ENCODE results near the gene EPB41L1.

The EPB41L1 gene

GRCh38 chr20:36259177-36260061 is 104.9 kb downstream of the EPB41L1 start:
- Mint-ChIP-seq H3K9me3 (no peaks in the 10 kb centered on the region), H3K36me3 (ENCODE audit: low read depth) (peaks cover 27% of the 10 kb centered on the region), H3K4me3 (no peak overlapping the region), H3K4me1 (ENCODE audit: low read depth) (no peaks in the 10 kb centered on the region), H3K27ac (no peak overlapping the region), H3K27me3 (no peaks in the 10 kb centered on the region)

- no peaks in the 10 kb centered on the region for H3K27me3 Mint-ChIP-seq
- peaks cover 20% of the 10 kb centered on the region for H3K36me3 Mint-ChIP-seq (ENCODE audit: low read depth)
- no peak overlapping the region for H3K27ac Mint-ChIP-seq
- H3K4me3 Mint-ChIP-seq, result no peak overlapping the region
- H3K9me3 Mint-ChIP-seq, result no peaks in the 10 kb centered on the region
- H3K4me1 Mint-ChIP-seq (ENCODE audit: low read depth), result no peaks in the 10 kb centered on the region
Measured at GRCh38 chr20:36260316-36260715, 105.8 kb downstream of the EPB41L1 start.

- no peak overlapping the region for H3K27ac Mint-ChIP-seq
- H3K4me1 Mint-ChIP-seq (ENCODE audit: low read depth), result no peaks in the 10 kb centered on the region
- H3K4me3 Mint-ChIP-seq, result no peak overlapping the region
- H3K27me3 Mint-ChIP-seq, result no peaks in the 10 kb centered on the region
- no peaks in the 10 kb centered on the region for H3K9me3 Mint-ChIP-seq
- peaks cover 8% of the 10 kb centered on the region for H3K36me3 Mint-ChIP-seq (ENCODE audit: low read depth)
Measured at GRCh38 chr20:36261389-36262105, 107.0 kb downstream of the EPB41L1 start.

GRCh38 chr20:36262440-36262839 is 107.9 kb downstream of the EPB41L1 start:
- Mint-ChIP-seq H3K36me3 (ENCODE audit: low read depth) (no peaks in the 10 kb centered on the region), H3K27me3 (no peaks in the 10 kb centered on the region), H3K27ac (no peak overlapping the region), H3K9me3 (no peaks in the 10 kb centered on the region), H3K4me1 (ENCODE audit: low read depth) (no peaks in the 10 kb centered on the region), H3K4me3 (no peak overlapping the region)

GRCh38 chr20:36264426-36265246 is 110.1 kb downstream of the EPB41L1 start:
- no peaks in the 10 kb centered on the region for H3K4me1 Mint-ChIP-seq (ENCODE audit: low read depth)
- H3K4me3 Mint-ChIP-seq, result no peak overlapping the region
- no peak overlapping the region for H3K27ac Mint-ChIP-seq
- H3K27me3 Mint-ChIP-seq, result no peaks in the 10 kb centered on the region
- no peaks in the 10 kb centered on the region for H3K9me3 Mint-ChIP-seq
- no peaks in the 10 kb centered on the region for H3K36me3 Mint-ChIP-seq (ENCODE audit: low read depth)

- no peak overlapping the region for H3K4me3 Mint-ChIP-seq
- no peaks in the 10 kb centered on the region for H3K27me3 Mint-ChIP-seq
Measured at GRCh38 chr20:36266189-36266588, 111.6 kb downstream of the EPB41L1 start.

GRCh38 chr20:36267605-36268381 is 113.3 kb downstream of the EPB41L1 start:
- no peaks in the 10 kb centered on the region for H3K9me3 Mint-ChIP-seq

More at GRCh38 chr20:36266189-36266588, 111.6 kb downstream of the EPB41L1 start:
- Mint-ChIP-seq H3K36me3 (ENCODE audit: low read depth) (no peaks in the 10 kb centered on the region), H3K9me3 (no peaks in the 10 kb centered on the region), H3K27ac (no peak overlapping the region), H3K4me1 (ENCODE audit: low read depth) (no peaks in the 10 kb centered on the region)

GRCh38 chr20:36268440-36269342 is 114.2 kb downstream of the EPB41L1 start:
- Mint-ChIP-seq H3K9me3 (no peaks in the 10 kb centered on the region), H3K27me3 (peaks cover 3% of the 10 kb centered on the region), H3K4me1 (ENCODE audit: low read depth) (no peaks in the 10 kb centered on the region), H3K4me3 (no peak overlapping the region), H3K36me3 (ENCODE audit: low read depth) (no peaks in the 10 kb centered on the region), H3K27ac (no peak overlapping the region)

More at GRCh38 chr20:36267605-36268381, 113.3 kb downstream of the EPB41L1 start:
- Mint-ChIP-seq H3K27me3 (no peaks in the 10 kb centered on the region), H3K27ac (no peak overlapping the region), H3K36me3 (ENCODE audit: low read depth) (no peaks in the 10 kb centered on the region), H3K4me1 (ENCODE audit: low read depth) (no peaks in the 10 kb centered on the region), H3K4me3 (no peak overlapping the region)

GRCh38 chr20:36269507-36269906 is 115.0 kb downstream of the EPB41L1 start:
- Mint-ChIP-seq H3K36me3 (ENCODE audit: low read depth) (no peaks in the 10 kb centered on the region), H3K9me3 (no peaks in the 10 kb centered on the region), H3K27ac (no peak overlapping the region), H3K27me3 (peaks cover 7% of the 10 kb centered on the region), H3K4me1 (ENCODE audit: low read depth) (no peaks in the 10 kb centered on the region), H3K4me3 (no peak overlapping the region)

- Mint-ChIP-seq H3K9me3 (no peaks in the 10 kb centered on the region), H3K27me3 (peaks cover 7% of the 10 kb centered on the region), H3K4me3 (no peak overlapping the region)
Measured at GRCh38 chr20:36270744-36271638, 116.5 kb downstream of the EPB41L1 start.

GRCh38 chr20:36271639-36272546 is 117.4 kb downstream of the EPB41L1 start:
- Mint-ChIP-seq H3K4me1 (ENCODE audit: low read depth) (no peaks in the 10 kb centered on the region), H3K27ac (no peak overlapping the region)

More at GRCh38 chr20:36270744-36271638, 116.5 kb downstream of the EPB41L1 start:
- H3K36me3 Mint-ChIP-seq (ENCODE audit: low read depth), result no peaks in the 10 kb centered on the region
- H3K27ac Mint-ChIP-seq, result no peak overlapping the region
- no peaks in the 10 kb centered on the region for H3K4me1 Mint-ChIP-seq (ENCODE audit: low read depth)

More at GRCh38 chr20:36271639-36272546, 117.4 kb downstream of the EPB41L1 start:
- Mint-ChIP-seq H3K4me3 (no peak overlapping the region), H3K36me3 (ENCODE audit: low read depth) (no peaks in the 10 kb centered on the region), H3K9me3 (no peaks in the 10 kb centered on the region), H3K27me3 (peaks cover 7% of the 10 kb centered on the region)
